Glutamatergic neuron (in vitro differentiated cells): ENCODE data around the gene SPOCD1. TPM values are rescaled to one million over a fixed set of nuclear protein-coding genes. Genes with fewer than 3 reads are reported as not detected.

Experiments
- DNase-seq: peaks from one replicate; pipeline ENCODE4 v3.0.0; 2022
- H3K27ac Mint-ChIP-seq: one replicate; pipeline ENCODE4 v1.8.0; 2020; ENCODE audit warnings: mild to moderate bottlenecking, mixed read lengths, inconsistent platforms; ENCODE audit not compliant: unreplicated experiment
- H3K27me3 Mint-ChIP-seq: one replicate; pipeline ENCODE4 v1.8.0; 2020; ENCODE audit warnings: mild to moderate bottlenecking, moderate library complexity, mixed read lengths, inconsistent platforms; ENCODE audit not compliant: unreplicated experiment
- H3K36me3 Mint-ChIP-seq: one replicate; pipeline ENCODE4 v1.8.0; 2020; ENCODE audit warnings: mild to moderate bottlenecking, mixed read lengths, inconsistent platforms; ENCODE audit not compliant: unreplicated experiment
- H3K4me1 Mint-ChIP-seq: one replicate; pipeline ENCODE4 v1.8.0; 2020; ENCODE audit warnings: mild to moderate bottlenecking, low read depth, mixed read lengths, inconsistent platforms; ENCODE audit not compliant: unreplicated experiment
- H3K4me3 Mint-ChIP-seq: one replicate; pipeline ENCODE4 v1.8.0; 2020; ENCODE audit warnings: mild to moderate bottlenecking, mixed read lengths, inconsistent platforms; ENCODE audit not compliant: unreplicated experiment
- H3K9me3 Mint-ChIP-seq: one replicate; pipeline ENCODE4 v1.8.0; 2020; ENCODE audit warnings: mild to moderate bottlenecking, moderate library complexity, mixed read lengths, inconsistent platforms; ENCODE audit not compliant: unreplicated experiment
- total RNA-seq: library from RNA; stranded (reverse); fragmentation: NEBNext Ultra II Directional; extraction: Animal tissue kit (Norgen Biotek cat#: 25700); gene quantifications from one replicate; pipeline ENCODE4 v1.2.1, GENCODE V29; 2021; ENCODE audit not compliant: unreplicated experiment
- TF ChIP-seq, protein P1 (sequence below): fragments of 200-600 bp; sonication (generic); IDR thresholded peaks from one replicate; pipeline ENCODE4 v1.5.0; 2021; ENCODE audit not compliant: partially characterized antibody, unreplicated experiment

The SPOCD1 gene
- total RNA-seq, 1 donor from 2014 or later, result 0.74 TPM

DNA sequence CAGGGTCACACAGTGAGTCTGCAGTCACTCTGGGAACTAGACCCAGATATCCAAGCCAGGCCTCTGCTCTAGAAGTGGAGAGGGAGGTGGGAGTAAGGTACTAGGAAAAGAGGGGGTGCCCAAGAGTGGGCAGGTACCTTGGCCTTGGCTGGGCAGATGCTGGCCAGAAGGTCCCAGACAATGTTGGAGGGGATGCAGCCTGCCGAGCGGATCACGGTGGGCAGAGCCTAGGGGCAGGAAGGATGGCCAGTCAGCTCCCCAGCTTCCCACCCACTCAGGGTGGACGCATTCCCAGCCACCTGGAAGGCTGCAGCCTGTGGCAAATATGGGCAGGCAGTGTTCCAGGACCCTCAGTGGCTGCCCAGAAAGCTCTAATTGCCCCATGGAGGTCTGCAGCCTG lies 23.3 kb downstream of the SPOCD1 start:
- Mint-ChIP-seq H3K27ac (no peak overlapping the region), H3K9me3 (peaks cover 4% of the 10 kb centered on the region), H3K36me3 (no peaks in the 10 kb centered on the region), H3K4me1 (peaks cover 2% of the 10 kb centered on the region), H3K4me3 (no peak overlapping the region), H3K27me3 (peaks cover 12% of the 10 kb centered on the region)
- TF ChIP-seq, protein P1, sequence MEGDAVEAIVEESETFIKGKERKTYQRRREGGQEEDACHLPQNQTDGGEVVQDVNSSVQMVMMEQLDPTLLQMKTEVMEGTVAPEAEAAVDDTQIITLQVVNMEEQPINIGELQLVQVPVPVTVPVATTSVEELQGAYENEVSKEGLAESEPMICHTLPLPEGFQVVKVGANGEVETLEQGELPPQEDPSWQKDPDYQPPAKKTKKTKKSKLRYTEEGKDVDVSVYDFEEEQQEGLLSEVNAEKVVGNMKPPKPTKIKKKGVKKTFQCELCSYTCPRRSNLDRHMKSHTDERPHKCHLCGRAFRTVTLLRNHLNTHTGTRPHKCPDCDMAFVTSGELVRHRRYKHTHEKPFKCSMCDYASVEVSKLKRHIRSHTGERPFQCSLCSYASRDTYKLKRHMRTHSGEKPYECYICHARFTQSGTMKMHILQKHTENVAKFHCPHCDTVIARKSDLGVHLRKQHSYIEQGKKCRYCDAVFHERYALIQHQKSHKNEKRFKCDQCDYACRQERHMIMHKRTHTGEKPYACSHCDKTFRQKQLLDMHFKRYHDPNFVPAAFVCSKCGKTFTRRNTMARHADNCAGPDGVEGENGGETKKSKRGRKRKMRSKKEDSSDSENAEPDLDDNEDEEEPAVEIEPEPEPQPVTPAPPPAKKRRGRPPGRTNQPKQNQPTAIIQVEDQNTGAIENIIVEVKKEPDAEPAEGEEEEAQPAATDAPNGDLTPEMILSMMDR, result no peak
- DNase-seq, result peak; percentile 7

DNA sequence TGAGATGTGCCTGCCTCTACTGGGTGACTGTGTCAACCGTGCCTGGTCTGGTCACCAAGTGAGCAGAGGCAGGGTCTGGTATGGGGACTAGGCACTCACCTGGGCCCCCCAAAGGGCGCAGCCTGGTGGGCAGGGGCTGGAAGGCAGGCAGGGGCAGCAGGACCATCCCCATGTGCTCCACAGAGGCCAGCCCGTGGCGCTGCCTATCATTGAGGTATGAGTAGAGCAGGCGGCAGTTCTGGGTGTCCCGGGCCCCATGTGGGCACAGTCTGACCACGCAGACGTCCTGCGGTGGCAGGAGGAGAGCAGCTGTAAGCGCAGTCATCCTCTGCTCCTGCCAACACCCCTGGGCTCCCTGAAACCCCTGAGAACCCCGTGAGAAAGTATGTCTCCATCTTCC lies 23.7 kb downstream of the SPOCD1 start:
- Mint-ChIP-seq H3K4me3 (no peak overlapping the region), H3K4me1 (peaks cover 2% of the 10 kb centered on the region), H3K27me3 (peaks cover 9% of the 10 kb centered on the region), H3K27ac (no peak overlapping the region), H3K9me3 (peaks cover 4% of the 10 kb centered on the region), H3K36me3 (no peaks in the 10 kb centered on the region)
- peak; percentile 5 for DNase-seq
- TF ChIP-seq, protein P1, result no peak

DNA sequence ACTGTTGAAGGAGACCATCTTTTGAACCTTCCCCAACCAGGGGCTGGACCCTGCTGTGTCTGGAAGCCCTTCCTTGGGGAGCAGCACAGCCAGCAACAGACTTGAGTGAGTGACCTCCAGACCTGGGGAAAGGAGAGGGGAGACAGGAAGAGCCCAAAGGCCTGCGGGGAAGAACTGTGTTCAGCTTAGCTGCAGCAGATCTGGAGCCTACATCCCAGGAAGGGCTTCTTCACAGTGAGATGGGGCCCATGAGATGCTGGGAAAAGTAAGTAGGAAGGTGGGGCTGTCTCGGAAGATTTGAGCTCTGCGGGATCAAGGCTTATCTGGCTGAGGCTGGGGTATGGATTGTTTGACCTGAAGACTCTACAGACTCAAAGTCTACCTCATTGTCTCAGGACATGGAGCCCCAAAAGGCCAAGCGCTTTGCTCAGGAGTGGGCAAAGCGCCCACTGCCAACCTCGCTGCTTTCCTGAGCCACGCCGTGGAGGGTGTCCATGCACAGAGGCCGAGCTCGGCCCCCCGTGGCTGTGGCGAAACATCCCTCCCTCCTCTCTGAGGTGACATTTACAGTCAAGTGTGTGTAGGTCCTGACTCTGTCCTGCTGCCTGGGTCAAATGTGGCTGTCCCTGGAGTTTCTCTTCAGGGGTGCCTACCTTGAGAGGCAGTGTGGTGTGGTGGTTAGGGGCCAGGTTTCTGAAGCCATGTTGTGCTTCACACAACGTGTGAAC lies 24.5 kb downstream of the SPOCD1 start:
- Mint-ChIP-seq H3K36me3 (no peaks in the 10 kb centered on the region), H3K4me1 (peaks cover 2% of the 10 kb centered on the region), H3K27ac (no peak overlapping the region), H3K9me3 (peaks cover 4% of the 10 kb centered on the region), H3K4me3 (no peak overlapping the region), H3K27me3 (peaks cover 8% of the 10 kb centered on the region)
- peak; percentile 9 for DNase-seq
- TF ChIP-seq, protein P1, result no peak

DNA sequence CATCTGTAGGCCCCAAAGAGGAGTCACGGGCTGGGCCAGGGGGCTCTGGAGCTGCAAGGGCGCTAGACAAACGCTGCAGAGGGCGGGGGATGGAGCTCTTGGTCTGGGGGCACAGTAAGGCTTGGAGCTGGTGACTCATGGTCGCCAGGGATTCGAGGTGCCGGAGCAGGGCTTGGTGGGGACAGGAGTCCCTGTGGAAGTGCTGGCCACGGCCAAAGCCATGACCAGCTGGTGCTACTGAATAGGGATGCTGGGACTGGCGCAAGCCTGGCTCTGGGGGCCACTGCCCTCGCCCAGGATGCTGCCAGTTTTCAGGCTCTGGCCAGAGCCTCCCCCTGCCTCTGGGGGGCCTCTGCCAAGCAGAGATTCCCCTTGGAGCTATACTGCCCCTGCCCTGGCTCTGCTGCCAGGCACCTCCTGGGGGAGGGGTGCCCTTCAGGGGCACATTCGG lies 25.2 kb downstream of the SPOCD1 start:
- TF ChIP-seq, protein P1, result no peak
- DNase-seq, result peak; percentile 13
- H3K9me3 Mint-ChIP-seq, result peaks cover 4% of the 10 kb centered on the region
- peaks cover 6% of the 10 kb centered on the region for H3K27me3 Mint-ChIP-seq
- no peaks in the 10 kb centered on the region for H3K36me3 Mint-ChIP-seq
- H3K4me1 Mint-ChIP-seq, result peaks cover 2% of the 10 kb centered on the region
- H3K4me3 Mint-ChIP-seq, result no peak overlapping the region
- no peak overlapping the region for H3K27ac Mint-ChIP-seq

DNA sequence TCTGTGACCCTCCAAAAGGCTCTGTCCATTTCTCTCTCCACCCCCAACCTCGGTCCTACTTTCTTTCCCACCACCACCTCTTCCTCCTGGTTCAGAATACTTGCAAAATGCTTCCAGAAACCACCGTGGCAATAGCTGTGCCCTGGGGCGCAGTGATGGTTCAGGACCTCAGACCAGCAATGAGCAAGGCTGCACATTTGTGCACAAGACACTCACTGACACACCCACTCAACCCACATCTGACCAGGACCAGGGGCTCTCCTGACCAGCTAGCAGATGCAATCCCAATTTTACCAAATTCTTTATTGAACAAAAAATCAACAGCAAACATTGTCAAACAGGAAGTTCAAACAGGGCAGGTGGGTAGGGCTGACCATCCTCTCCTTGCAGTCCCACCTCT lies 25.7 kb downstream of the SPOCD1 start:
- peak; percentile 5 for DNase-seq
- Mint-ChIP-seq H3K9me3 (peaks cover 4% of the 10 kb centered on the region), H3K4me1 (peaks cover 4% of the 10 kb centered on the region), H3K4me3 (no peak overlapping the region), H3K27ac (no peak overlapping the region), H3K27me3 (peaks cover 5% of the 10 kb centered on the region), H3K36me3 (no peaks in the 10 kb centered on the region)
- TF ChIP-seq, protein P1, result no peak
